Activated naive CD8-positive, alpha-beta T cell treated with anti-CD3 and anti-CD28 coated beads, Interleukin-2, amount 10 ng/mL, durations not matched to agents 7 days and 5 days (primary cell): ENCODE results near the gene CHRNA9. TPM values are rescaled to one million over a fixed set of nuclear protein-coding genes. Genes with fewer than 3 reads are reported as not detected.

Experiments used
- ATAC-seq: fragments of 150-1000 bp; cut with Tn5 transposase; one replicate; pipeline ENCODE4 v1.10.0; 2021; ENCODE audit warnings: low read depth, moderate library complexity
- POLR2A ChIA-PET: fragments of 350-600 bp; sonication (Branson Sonifier 250); formaldehyde crosslinking; loops from one replicate; lab custom pipeline; 2021; ENCODE audit warnings: antibody characterized with exemption; lab: Charles Lee
- DNase-seq: peaks from one replicate; pipeline ENCODE4 v3.0.0; 2021
- H3K27ac Mint-ChIP-seq: one replicate; pipeline ENCODE4 v1.8.0; 2022; ENCODE audit warnings: mild to moderate bottlenecking, mixed read lengths
- H3K27me3 Mint-ChIP-seq: one replicate; pipeline ENCODE4 v1.8.0; 2022; ENCODE audit warnings: mild to moderate bottlenecking, moderate library complexity, mixed read lengths
- H3K36me3 Mint-ChIP-seq: one replicate; pipeline ENCODE4 v1.8.0; 2021; ENCODE audit warnings: mild to moderate bottlenecking, mixed read lengths
- H3K4me1 Mint-ChIP-seq: one replicate; pipeline ENCODE4 v1.8.0; 2021; ENCODE audit warnings: mixed read lengths
- H3K4me3 Mint-ChIP-seq: one replicate; pipeline ENCODE4 v1.8.0; 2022; ENCODE audit warnings: mild to moderate bottlenecking, moderate library complexity, mixed read lengths
- H3K9me3 Mint-ChIP-seq: one replicate; pipeline ENCODE4 v1.8.0; 2021; ENCODE audit warnings: mixed read lengths
- total RNA-seq, 2 experiments: library from RNA; stranded (reverse); gene quantifications; one replicate each; pipeline ENCODE4 v1.2.3, GENCODE V29; 2021

The CHRNA9 gene
- total RNA-seq, 2 experiments from 2014 or later = 0.55 to 0.68 TPM

- Mint-ChIP-seq H3K4me3 (no peak overlapping the region), H3K9me3 (peaks cover 2% of the 10 kb centered on the region), H3K4me1 (peaks cover 1% of the 10 kb centered on the region), H3K27me3 (peaks cover 5% of the 10 kb centered on the region), H3K27ac (no peak overlapping the region), H3K36me3 (no peaks in the 10 kb centered on the region)
- ATAC-seq (no peak), DNase-seq (no peak)
- POLR2A ChIA-PET = interaction anchor here (0.6 kb wide), 1 partner anchor 538 kb away, joined by 3 read pairs; no protein-coding TSS in a partner anchor
These were observed 28.8 kb downstream of the CHRNA9 start for GRCh38 chr4:40363945-40364344.

GRCh38 chr4:40365766-40366165, 30.6 kb downstream of the CHRNA9 start:
- no peak for DNase-seq
- no peak overlapping the region for H3K27ac Mint-ChIP-seq
- POLR2A ChIA-PET = no interaction called here
- H3K27me3 Mint-ChIP-seq = peaks cover 8% of the 10 kb centered on the region
- no peak overlapping the region for H3K4me3 Mint-ChIP-seq
- ATAC-seq = no peak
- no peaks in the 10 kb centered on the region for H3K36me3 Mint-ChIP-seq
- H3K4me1 Mint-ChIP-seq = peaks cover 1% of the 10 kb centered on the region
- H3K9me3 Mint-ChIP-seq = peaks cover 2% of the 10 kb centered on the region

- no peak overlapping the region for H3K4me3 Mint-ChIP-seq
- DNase-seq (no peak), ATAC-seq (no peak)
- no peaks in the 10 kb centered on the region for H3K36me3 Mint-ChIP-seq
- peaks cover 11% of the 10 kb centered on the region for H3K27me3 Mint-ChIP-seq
- no peaks in the 10 kb centered on the region for H3K9me3 Mint-ChIP-seq
- peaks cover 1% of the 10 kb centered on the region for H3K4me1 Mint-ChIP-seq
- POLR2A ChIA-PET = no interaction called here
- H3K27ac Mint-ChIP-seq = no peak overlapping the region
These were observed 32.3 kb downstream of the CHRNA9 start for GRCh38 chr4:40367451-40367850.

GRCh38 chr4:40369437-40370274, 34.5 kb downstream of the CHRNA9 start:
- Mint-ChIP-seq H3K9me3 (no peaks in the 10 kb centered on the region), H3K36me3 (no peaks in the 10 kb centered on the region), H3K4me1 (peaks cover 1% of the 10 kb centered on the region), H3K4me3 (no peak overlapping the region), H3K27me3 (peaks cover 6% of the 10 kb centered on the region), H3K27ac (no peak overlapping the region)
- POLR2A ChIA-PET = no interaction called here
- DNase-seq (no peak), ATAC-seq (no peak)

GRCh38 chr4:40372651-40373050, 37.5 kb downstream of the CHRNA9 start:
- peaks cover 3% of the 10 kb centered on the region for H3K4me1 Mint-ChIP-seq
- POLR2A ChIA-PET = no interaction called here
- H3K36me3 Mint-ChIP-seq = no peaks in the 10 kb centered on the region
- ATAC-seq (no peak), DNase-seq (no peak)
- H3K9me3 Mint-ChIP-seq = no peaks in the 10 kb centered on the region
- no peak overlapping the region for H3K4me3 Mint-ChIP-seq
- no peak overlapping the region for H3K27ac Mint-ChIP-seq
- H3K27me3 Mint-ChIP-seq = peaks cover 8% of the 10 kb centered on the region

GRCh38 chr4:40373636-40374035, 38.5 kb downstream of the CHRNA9 start:
- DNase-seq = no peak
- Mint-ChIP-seq H3K4me1 (peaks cover 4% of the 10 kb centered on the region), H3K4me3 (no peak overlapping the region), H3K36me3 (no peaks in the 10 kb centered on the region), H3K27me3 (peaks cover 8% of the 10 kb centered on the region), H3K27ac (no peak overlapping the region), H3K9me3 (no peaks in the 10 kb centered on the region)
- POLR2A ChIA-PET = no interaction called here
- ATAC-seq = no peak

- H3K27me3 Mint-ChIP-seq = peaks cover 7% of the 10 kb centered on the region
- no peak for DNase-seq
- peaks cover 4% of the 10 kb centered on the region for H3K4me1 Mint-ChIP-seq
- H3K27ac Mint-ChIP-seq = no peak overlapping the region
- POLR2A ChIA-PET = no interaction called here
- no peaks in the 10 kb centered on the region for H3K9me3 Mint-ChIP-seq
- ATAC-seq = no peak
- H3K36me3 Mint-ChIP-seq = no peaks in the 10 kb centered on the region
- no peak overlapping the region for H3K4me3 Mint-ChIP-seq
These were observed 40.0 kb downstream of the CHRNA9 start for GRCh38 chr4:40375095-40375494.

- ATAC-seq (no peak), DNase-seq (no peak)
- no peaks in the 10 kb centered on the region for H3K36me3 Mint-ChIP-seq
- H3K4me1 Mint-ChIP-seq = peaks cover 4% of the 10 kb centered on the region
- H3K9me3 Mint-ChIP-seq = no peaks in the 10 kb centered on the region
- no peak overlapping the region for H3K4me3 Mint-ChIP-seq
- POLR2A ChIA-PET = no interaction called here
- H3K27ac Mint-ChIP-seq = no peak overlapping the region
- peaks cover 5% of the 10 kb centered on the region for H3K27me3 Mint-ChIP-seq
These were observed 40.5 kb downstream of the CHRNA9 start for GRCh38 chr4:40375620-40376019.

- peaks cover 2% of the 10 kb centered on the region for H3K27me3 Mint-ChIP-seq
- no peaks in the 10 kb centered on the region for H3K36me3 Mint-ChIP-seq
- H3K9me3 Mint-ChIP-seq = no peaks in the 10 kb centered on the region
- POLR2A ChIA-PET = no interaction called here
- peaks cover 4% of the 10 kb centered on the region for H3K4me1 Mint-ChIP-seq
- no peak for ATAC-seq
- no peak for DNase-seq
- no peak overlapping the region for H3K4me3 Mint-ChIP-seq
- peak overlapping the region; percentile 0 for H3K27ac Mint-ChIP-seq
These were observed 42.6 kb downstream of the CHRNA9 start for GRCh38 chr4:40377512-40378365.

GRCh38 chr4:40378619-40379018, 43.5 kb downstream of the CHRNA9 start:
- Mint-ChIP-seq H3K4me3 (no peak overlapping the region), H3K4me1 (peaks cover 7% of the 10 kb centered on the region), H3K9me3 (no peaks in the 10 kb centered on the region), H3K36me3 (no peaks in the 10 kb centered on the region), H3K27ac (no peak overlapping the region), H3K27me3 (peaks cover 2% of the 10 kb centered on the region)
- DNase-seq (no peak), ATAC-seq (no peak)
- POLR2A ChIA-PET = no interaction called here

- Mint-ChIP-seq H3K4me1 (peaks cover 7% of the 10 kb centered on the region), H3K4me3 (no peak overlapping the region), H3K36me3 (no peaks in the 10 kb centered on the region), H3K27ac (no peak overlapping the region), H3K27me3 (peaks cover 2% of the 10 kb centered on the region), H3K9me3 (no peaks in the 10 kb centered on the region)
- ATAC-seq = no peak
- no peak for DNase-seq
- POLR2A ChIA-PET = no interaction called here
These were observed 44.1 kb downstream of the CHRNA9 start for GRCh38 chr4:40379248-40379647.

GRCh38 chr4:40380647-40381046, 45.5 kb downstream of the CHRNA9 start:
- Mint-ChIP-seq H3K9me3 (no peaks in the 10 kb centered on the region), H3K27ac (no peak overlapping the region), H3K27me3 (no peaks in the 10 kb centered on the region), H3K36me3 (no peaks in the 10 kb centered on the region), H3K4me3 (no peak overlapping the region), H3K4me1 (peaks cover 8% of the 10 kb centered on the region)
- ATAC-seq (no peak), DNase-seq (no peak)
- POLR2A ChIA-PET = no interaction called here

- Mint-ChIP-seq H3K9me3 (no peaks in the 10 kb centered on the region), H3K36me3 (peaks cover 2% of the 10 kb centered on the region), H3K27ac (peak overlapping the region; percentile 76), H3K4me3 (no peak overlapping the region), H3K4me1 (peaks cover 13% of the 10 kb centered on the region), H3K27me3 (no peaks in the 10 kb centered on the region)
- DNase-seq (no peak), ATAC-seq (no peak)
- POLR2A ChIA-PET = no interaction called here
These were observed 53.1 kb downstream of the CHRNA9 start for GRCh38 chr4:40388239-40388638.
